ENCODE results near the gene DAPL1. TPM values are rescaled to one million over a fixed set of nuclear protein-coding genes. Genes with fewer than 3 reads are reported as not detected.

The DAPL1 gene
- total and polyA plus RNA-seq, 2 donors (not counting 1 experiment from before 2014, with no cell fraction given), result not detected

DNA sequence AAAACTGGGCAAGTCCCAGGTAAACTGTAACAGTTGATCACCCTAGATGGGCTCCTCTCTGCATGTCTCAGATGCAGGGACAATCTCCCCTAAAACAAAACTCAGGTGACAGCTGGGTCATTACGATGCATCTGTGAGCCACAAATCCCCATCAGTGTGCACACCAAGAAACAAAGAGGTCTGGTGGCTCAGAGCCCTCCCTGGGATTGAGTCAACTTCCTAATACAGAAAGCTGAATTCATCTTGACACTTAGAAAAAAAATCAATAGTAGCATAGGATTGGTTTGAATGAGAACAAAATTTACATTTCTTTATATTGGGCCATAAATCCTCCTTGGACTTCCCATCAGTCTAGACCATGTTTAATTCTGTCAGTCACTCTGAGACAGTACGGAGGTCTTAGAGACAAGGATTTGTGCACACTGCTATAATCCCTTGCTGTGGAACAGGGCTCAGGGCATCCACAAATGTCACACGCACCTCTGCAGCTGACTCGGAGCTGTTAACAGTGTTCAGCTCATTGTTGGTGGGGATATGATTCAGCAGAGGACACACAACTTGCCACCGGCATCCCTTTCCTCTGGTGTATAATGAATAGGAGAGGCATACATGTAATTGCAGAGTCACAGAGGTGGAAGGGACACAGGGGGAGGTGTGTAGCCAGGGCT is 44.5 kb upstream of the DAPL1 start:
- no peaks in the 10 kb centered on the region for H3K9me3 ChIP-seq (ENCODE audit: control extremely low read depth in 1 of 3, control insufficient read depth in 2 of 3, insufficient read depth in 1 of 3, low read length in 2 of 3)
- no peak overlapping the region for H2AFZ ChIP-seq (ENCODE audit: insufficient read depth, low read depth, low read length, poor library complexity, severe bottlenecking)
- no peaks in the 10 kb centered on the region for H3K4me1 ChIP-seq (ENCODE audit: control insufficient read depth in 2 of 2, insufficient read depth in 2 of 2, low read length in 2 of 2)
- H3K9ac ChIP-seq (ENCODE audit: low read length), result no peak overlapping the region
- ChIA-PET CTCF (interaction anchor here (0.6 to 9.9 kb wide), 7 partner anchors 7 to 1175 kb away, joined by 3 to 106 read pairs (median 5); no protein-coding TSS in a partner anchor), POLR2A (no interaction called here)
- H3K36me3 ChIP-seq (replicated peaks in 1 of 2; ENCODE audit: control extremely low read depth in 1 of 2, control insufficient read depth in 1 of 2, extremely low read depth in 1 of 2, insufficient read depth in 2 of 2, low read length in 1 of 2), result no peaks in the 10 kb centered on the region
- H3K9me3 Mint-ChIP-seq (ENCODE audit: insufficient read depth), result no peaks in the 10 kb centered on the region
- H3K4me3 ChIP-seq (ENCODE audit: control extremely low read depth in 1 of 5, extremely low read depth in 1 of 5, insufficient read depth in 1 of 5, low read depth in 2 of 5, low read length in 4 of 5), result no peak overlapping the region
- no peak overlapping the region for H3K4me2 ChIP-seq (replicated peaks; ENCODE audit: low read depth, low read length, poor library complexity, severe bottlenecking)
- H3K27ac ChIP-seq (ENCODE audit: low read length in 2 of 2), result no peak overlapping the region
- WGBS (ENCODE audit: insufficient coverage), result 88% methylated on average over 3 of the region's 5 CpGs
- no peaks in the 10 kb centered on the region for H3K4me1 Mint-ChIP-seq
- no peaks in the 10 kb centered on the region for H4K20me1 ChIP-seq (ENCODE audit: control insufficient read depth, insufficient read depth, low read length, poor library complexity, severe bottlenecking)
- ATAC-seq (ENCODE audit: low read depth), result no peak
- no peaks in the 10 kb centered on the region for H3K79me2 ChIP-seq (ENCODE audit: control insufficient read depth, insufficient read depth, low read length)
- H3K27ac Mint-ChIP-seq, result no peak overlapping the region
- peaks cover 0 to 7% (median 2%) of the 10 kb centered on the region in 4 experiments for H3K27me3 ChIP-seq (replicated peaks in 1 of 4; ENCODE audit: control extremely low read depth in 1 of 4, control insufficient read depth in 3 of 4, insufficient read depth in 4 of 4, low read length in 3 of 4)
- intact Hi-C loops (cut with micrococcal nuclease), result loop anchor here (10.0 kb wide), 3 partner anchors 364 to 1256 kb away; no protein-coding TSS in a partner anchor
- H3K27me3 Mint-ChIP-seq, result peaks cover 16% of the 10 kb centered on the region
- H3K4me3 Mint-ChIP-seq, result no peak overlapping the region
- DNase-seq, result no peak
- no peak for TF ChIP-seq EZH2 (IDR thresholded peaks at IDR 0.05; ENCODE audit: borderline replicate concordance, insufficient read depth, low read depth, low read length, poor library complexity, severe bottlenecking)
- TF ChIP-seq, protein P1, sequence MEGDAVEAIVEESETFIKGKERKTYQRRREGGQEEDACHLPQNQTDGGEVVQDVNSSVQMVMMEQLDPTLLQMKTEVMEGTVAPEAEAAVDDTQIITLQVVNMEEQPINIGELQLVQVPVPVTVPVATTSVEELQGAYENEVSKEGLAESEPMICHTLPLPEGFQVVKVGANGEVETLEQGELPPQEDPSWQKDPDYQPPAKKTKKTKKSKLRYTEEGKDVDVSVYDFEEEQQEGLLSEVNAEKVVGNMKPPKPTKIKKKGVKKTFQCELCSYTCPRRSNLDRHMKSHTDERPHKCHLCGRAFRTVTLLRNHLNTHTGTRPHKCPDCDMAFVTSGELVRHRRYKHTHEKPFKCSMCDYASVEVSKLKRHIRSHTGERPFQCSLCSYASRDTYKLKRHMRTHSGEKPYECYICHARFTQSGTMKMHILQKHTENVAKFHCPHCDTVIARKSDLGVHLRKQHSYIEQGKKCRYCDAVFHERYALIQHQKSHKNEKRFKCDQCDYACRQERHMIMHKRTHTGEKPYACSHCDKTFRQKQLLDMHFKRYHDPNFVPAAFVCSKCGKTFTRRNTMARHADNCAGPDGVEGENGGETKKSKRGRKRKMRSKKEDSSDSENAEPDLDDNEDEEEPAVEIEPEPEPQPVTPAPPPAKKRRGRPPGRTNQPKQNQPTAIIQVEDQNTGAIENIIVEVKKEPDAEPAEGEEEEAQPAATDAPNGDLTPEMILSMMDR (IDR thresholded peaks at IDR 0.05), result no peak

All from B cell (primary cell).